HepG2 (cell line): ENCODE data around the gene WDR48.

Experiments used
- EZH2 ChIP-seq: conservative IDR thresholded peaks from 2 replicates; pipeline ENCODE4 v1.6.1; 2012; ENCODE audit warnings: mild to moderate bottlenecking, low read depth, low read length, moderate library complexity
- GABPA ChIP-seq, 2 experiments: IDR thresholded peaks; 2 replicates each; pipeline ENCODE4 v1.6.1; 2011 to 2016; ENCODE audit warnings: low read depth in 2 of 2, low read length in 1 of 2, missing biosample characterization in 1 of 2, missing genetic modification characterization in 1 of 2
- U2AF2 ChIP-seq: fragments of 200-400 bp; formaldehyde crosslinking; IDR thresholded peaks from 2 replicates; pipeline ENCODE4 v1.6.1; 2017; ENCODE audit warnings: low read depth, mild to moderate bottlenecking, low read length

GRCh38 chr3:39113291-39113690, 61.5 kb downstream of the WDR48 start:
- TF ChIP-seq GABPA (IDR thresholded peaks at IDR 0.05; ENCODE audit: low read depth, low read length) (no peak), GABPA (CRISPR knock-in tag; IDR thresholded peaks at IDR 0.05; ENCODE audit: low read depth) (no peak), U2AF2 (no peak), EZH2 (no peak)
